Measurements from ENCODE around the gene FOXP1.

The FOXP1 gene

GRCh38 chr3:71486831-71487230, 96.7 kb downstream of the FOXP1 start:
- Mint-ChIP-seq H3K27ac (no peak overlapping the region), H3K4me3 (no peak overlapping the region), H3K36me3 (peaks cover 8% of the 10 kb centered on the region), H3K27me3 (no peaks in the 10 kb centered on the region), H3K9me3 (peaks cover 4% of the 10 kb centered on the region), H3K4me1 (peaks cover 8% of the 10 kb centered on the region)
- no peak for ATAC-seq

- Mint-ChIP-seq H3K4me3 (no peak overlapping the region), H3K27me3 (no peaks in the 10 kb centered on the region), H3K36me3 (no peaks in the 10 kb centered on the region), H3K9me3 (no peaks in the 10 kb centered on the region), H3K4me1 (peaks cover 8% of the 10 kb centered on the region), H3K27ac (no peak overlapping the region)
- no peak for ATAC-seq
These were observed 97.6 kb downstream of the FOXP1 start for GRCh38 chr3:71485896-71486295.

GRCh38 chr3:71484452-71484851, 99.1 kb downstream of the FOXP1 start:
- no peaks in the 10 kb centered on the region for H3K27me3 Mint-ChIP-seq
- no peak overlapping the region for H3K27ac Mint-ChIP-seq
- H3K36me3 Mint-ChIP-seq, result no peaks in the 10 kb centered on the region
- H3K4me3 Mint-ChIP-seq, result no peak overlapping the region
- H3K4me1 Mint-ChIP-seq, result peaks cover 17% of the 10 kb centered on the region
- no peak for ATAC-seq
- no peaks in the 10 kb centered on the region for H3K9me3 Mint-ChIP-seq

GRCh38 chr3:71484047-71484446, 99.5 kb downstream of the FOXP1 start:
- H3K4me3 Mint-ChIP-seq, result no peak overlapping the region

GRCh38 chr3:71482771-71483170, 100.8 kb downstream of the FOXP1 start:
- Mint-ChIP-seq H3K36me3 (no peaks in the 10 kb centered on the region), H3K4me3 (no peak overlapping the region), H3K27ac (no peak overlapping the region), H3K9me3 (no peaks in the 10 kb centered on the region), H3K27me3 (no peaks in the 10 kb centered on the region), H3K4me1 (peaks cover 20% of the 10 kb centered on the region)
- ATAC-seq, result no peak

More at GRCh38 chr3:71484047-71484446, 99.5 kb downstream of the FOXP1 start:
- Mint-ChIP-seq H3K27ac (no peak overlapping the region), H3K36me3 (no peaks in the 10 kb centered on the region), H3K27me3 (no peaks in the 10 kb centered on the region), H3K9me3 (no peaks in the 10 kb centered on the region), H3K4me1 (peaks cover 20% of the 10 kb centered on the region)
- no peak for ATAC-seq

- no peak overlapping the region for H3K4me3 Mint-ChIP-seq
- no peak overlapping the region for H3K27ac Mint-ChIP-seq
- peaks cover 3% of the 10 kb centered on the region for H3K9me3 Mint-ChIP-seq
- ATAC-seq, result no peak
- H3K4me1 Mint-ChIP-seq, result peaks cover 12% of the 10 kb centered on the region
- H3K36me3 Mint-ChIP-seq, result peaks cover 12% of the 10 kb centered on the region
- H3K27me3 Mint-ChIP-seq, result no peaks in the 10 kb centered on the region
These were observed 105.0 kb downstream of the FOXP1 start for GRCh38 chr3:71478568-71478967.

GRCh38 chr3:71476950-71477349, 106.6 kb downstream of the FOXP1 start:
- Mint-ChIP-seq H3K4me3 (no peak overlapping the region), H3K36me3 (peaks cover 18% of the 10 kb centered on the region), H3K4me1 (peaks cover 12% of the 10 kb centered on the region)

GRCh38 chr3:71469138-71469435, 114.4 kb downstream of the FOXP1 start:
- H3K4me1 Mint-ChIP-seq, result peaks cover 19% of the 10 kb centered on the region
- H3K9me3 Mint-ChIP-seq, result peaks cover 3% of the 10 kb centered on the region
- peaks cover 12% of the 10 kb centered on the region for H3K36me3 Mint-ChIP-seq
- H3K27me3 Mint-ChIP-seq, result no peaks in the 10 kb centered on the region
- H3K27ac Mint-ChIP-seq, result no peak overlapping the region
- ATAC-seq, result no peak
- no peak overlapping the region for H3K4me3 Mint-ChIP-seq

More at GRCh38 chr3:71476950-71477349, 106.6 kb downstream of the FOXP1 start:
- no peaks in the 10 kb centered on the region for H3K27me3 Mint-ChIP-seq
- ATAC-seq, result no peak
- H3K27ac Mint-ChIP-seq, result no peak overlapping the region
- H3K9me3 Mint-ChIP-seq, result peaks cover 6% of the 10 kb centered on the region

- Mint-ChIP-seq H3K4me3 (no peak overlapping the region), H3K27ac (no peak overlapping the region), H3K36me3 (peaks cover 12% of the 10 kb centered on the region)
These were observed 115.0 kb downstream of the FOXP1 start for GRCh38 chr3:71468311-71469137.

GRCh38 chr3:71466483-71466882, 117.0 kb downstream of the FOXP1 start:
- H3K36me3 Mint-ChIP-seq, result peaks cover 8% of the 10 kb centered on the region
- no peaks in the 10 kb centered on the region for H3K9me3 Mint-ChIP-seq
- peaks cover 25% of the 10 kb centered on the region for H3K4me1 Mint-ChIP-seq
- peak overlapping the region; percentile 31 for H3K27ac Mint-ChIP-seq
- H3K4me3 Mint-ChIP-seq, result no peak overlapping the region
- ATAC-seq, result no peak
- no peaks in the 10 kb centered on the region for H3K27me3 Mint-ChIP-seq

More at GRCh38 chr3:71468311-71469137, 115.0 kb downstream of the FOXP1 start:
- ATAC-seq, result no peak
- Mint-ChIP-seq H3K9me3 (peaks cover 3% of the 10 kb centered on the region), H3K27me3 (no peaks in the 10 kb centered on the region), H3K4me1 (peaks cover 23% of the 10 kb centered on the region)

GRCh38 chr3:71465371-71466036, 118.0 kb downstream of the FOXP1 start:
- Mint-ChIP-seq H3K4me1 (peaks cover 25% of the 10 kb centered on the region), H3K27me3 (no peaks in the 10 kb centered on the region), H3K4me3 (no peak overlapping the region), H3K36me3 (peaks cover 14% of the 10 kb centered on the region), H3K27ac (peak overlapping the region; percentile 44), H3K9me3 (no peaks in the 10 kb centered on the region)
- no peak for ATAC-seq

- Mint-ChIP-seq H3K27me3 (no peaks in the 10 kb centered on the region), H3K4me3 (no peak overlapping the region), H3K36me3 (peaks cover 14% of the 10 kb centered on the region), H3K27ac (peak overlapping the region; percentile 44), H3K9me3 (no peaks in the 10 kb centered on the region), H3K4me1 (peaks cover 25% of the 10 kb centered on the region)
- ATAC-seq, result no peak
These were observed 118.9 kb downstream of the FOXP1 start for GRCh38 chr3:71464613-71465012.

GRCh38 chr3:71463617-71464016, 119.9 kb downstream of the FOXP1 start:
- H3K4me1 Mint-ChIP-seq, result peaks cover 25% of the 10 kb centered on the region
- no peaks in the 10 kb centered on the region for H3K9me3 Mint-ChIP-seq
- peaks cover 12% of the 10 kb centered on the region for H3K36me3 Mint-ChIP-seq
- H3K27ac Mint-ChIP-seq, result no peak overlapping the region
- ATAC-seq, result no peak
- no peaks in the 10 kb centered on the region for H3K27me3 Mint-ChIP-seq
- H3K4me3 Mint-ChIP-seq, result no peak overlapping the region

GRCh38 chr3:71462586-71462985, 120.9 kb downstream of the FOXP1 start:
- H3K36me3 Mint-ChIP-seq, result peaks cover 9% of the 10 kb centered on the region
- no peak for ATAC-seq
- H3K4me1 Mint-ChIP-seq, result peaks cover 31% of the 10 kb centered on the region
- H3K4me3 Mint-ChIP-seq, result no peak overlapping the region
- no peak overlapping the region for H3K27ac Mint-ChIP-seq
- no peaks in the 10 kb centered on the region for H3K9me3 Mint-ChIP-seq
- no peaks in the 10 kb centered on the region for H3K27me3 Mint-ChIP-seq

- Mint-ChIP-seq H3K27ac (no peak overlapping the region), H3K4me1 (peaks cover 38% of the 10 kb centered on the region), H3K9me3 (no peaks in the 10 kb centered on the region), H3K27me3 (no peaks in the 10 kb centered on the region), H3K36me3 (peaks cover 9% of the 10 kb centered on the region), H3K4me3 (no peak overlapping the region)
- ATAC-seq, result no peak
These were observed 121.6 kb downstream of the FOXP1 start for GRCh38 chr3:71461749-71462483.

Data from stimulated activated memory B cell treated with anti-CD40 and anti-IgM and Interleukin-4, amounts not matched to agents 10 μg/mL and 1 μg/mL and 100 μg/mL, for 72 hours (primary cell).